Neural progenitor cell (in vitro differentiated cells): ENCODE results near the gene CBFB. TPM values are rescaled to one million over a fixed set of nuclear protein-coding genes. Genes with fewer than 3 reads are reported as not detected.

ENCODE experiments used
- DNase-seq: peaks from one replicate; pipeline ENCODE4 v3.0.0-alpha.2; 2016; ENCODE audit warnings: low spot score
- H2AFZ ChIP-seq: fragments of 200-600 bp; sonication (generic); replicated peaks from 2 replicates; pipeline ENCODE4 v1.6.1; 2016; ENCODE audit warnings: antibody characterized with exemption
- H3F3A ChIP-seq: fragments of 200-600 bp; sonication (generic); 2 replicates; pipeline ENCODE4 v1.6.1; 2016; ENCODE audit warnings: antibody characterized with exemption, low read depth
- H3K27ac ChIP-seq: fragments of 200-600 bp; sonication (generic); 2 replicates; pipeline ENCODE4 v1.5.1; 2016; ENCODE audit warnings: mild to moderate bottlenecking
- H3K27me3 ChIP-seq: fragments of 200-600 bp; sonication (generic); 2 replicates; pipeline ENCODE4 v1.6.1; 2016; ENCODE audit warnings: mild to moderate bottlenecking, moderate library complexity
- H3K36me3 ChIP-seq: fragments of 200-600 bp; sonication (generic); 2 replicates; pipeline ENCODE4 v1.5.1; 2016
- H3K4me1 ChIP-seq: fragments of 200-600 bp; sonication (generic); 2 replicates; pipeline ENCODE4 v1.6.1; 2016; ENCODE audit warnings: mixed run types
- H3K4me2 ChIP-seq: fragments of 200-600 bp; sonication (generic); 2 replicates; pipeline ENCODE4 v1.6.1; 2016
- H3K4me3 ChIP-seq: fragments of 200-600 bp; sonication (generic); 2 replicates; pipeline ENCODE4 v1.5.1; 2016
- H3K79me2 ChIP-seq: fragments of 200-600 bp; sonication (generic); 2 replicates; pipeline ENCODE4 v1.6.1; 2016; ENCODE audit warnings: low read depth
- H3K9ac ChIP-seq: fragments of 200-600 bp; sonication (generic); 2 replicates; pipeline ENCODE4 v1.6.1; 2016
- H3K9me3 ChIP-seq: fragments of 200-600 bp; sonication (generic); 2 replicates; pipeline ENCODE4 v1.5.1; 2016; ENCODE audit warnings: low read depth
- H4K20me1 ChIP-seq: fragments of 200-600 bp; sonication (generic); 2 replicates; pipeline ENCODE4 v1.6.1; 2016; ENCODE audit warnings: low read depth
- H3K27ac Mint-ChIP-seq: 3 replicates; pipeline ENCODE4 v1.8.0; 2021; ENCODE audit warnings: mixed read lengths
- H3K27me3 Mint-ChIP-seq: 2 replicates; pipeline ENCODE4 v1.8.0; 2022; ENCODE audit warnings: low read depth, mild to moderate bottlenecking, inconsistent platforms, moderate library complexity, mixed read lengths; ENCODE audit not compliant: insufficient read depth
- H3K36me3 Mint-ChIP-seq: 3 replicates; pipeline ENCODE4 v1.8.0; 2021; ENCODE audit warnings: mixed read lengths
- H3K4me1 Mint-ChIP-seq: 3 replicates; pipeline ENCODE4 v1.8.0; 2021; ENCODE audit warnings: mixed read lengths
- H3K4me3 Mint-ChIP-seq: 3 replicates; pipeline ENCODE4 v1.8.0; 2021; ENCODE audit warnings: mild to moderate bottlenecking, moderate library complexity, mixed read lengths
- H3K9me3 Mint-ChIP-seq: 3 replicates; pipeline ENCODE4 v1.8.0; 2020; ENCODE audit warnings: mixed read lengths
- EZH2 ChIP-seq: fragments of 200-600 bp; sonication (generic); IDR thresholded peaks from 2 replicates; pipeline ENCODE4 v1.6.1; 2017; ENCODE audit warnings: antibody characterized with exemption, mild to moderate bottlenecking, moderate library complexity
- EZH2phosphoT487 ChIP-seq: fragments of 200-600 bp; sonication (generic); IDR thresholded peaks from 2 replicates; pipeline ENCODE4 v1.6.1; 2017; ENCODE audit warnings: antibody characterized with exemption
- total RNA-seq: library from RNA; depleted of rRNA; stranded (reverse); fragments of >200 nt; gene quantifications from 2 replicates; pipeline ENCODE4 v1.2.3, GENCODE V29; 2015; ENCODE audit warnings: low replicate concordance
- TF ChIP-seq, protein P1 (sequence below): fragments of 200-600 bp; sonication (generic); IDR thresholded peaks from 2 replicates; pipeline ENCODE4 v1.5.1; 2017; ENCODE audit warnings: antibody characterized with exemption, mild to moderate bottlenecking

CBFB gene
- total RNA-seq, 1 donor from 2014 or later = 95.5 TPM

DNA sequence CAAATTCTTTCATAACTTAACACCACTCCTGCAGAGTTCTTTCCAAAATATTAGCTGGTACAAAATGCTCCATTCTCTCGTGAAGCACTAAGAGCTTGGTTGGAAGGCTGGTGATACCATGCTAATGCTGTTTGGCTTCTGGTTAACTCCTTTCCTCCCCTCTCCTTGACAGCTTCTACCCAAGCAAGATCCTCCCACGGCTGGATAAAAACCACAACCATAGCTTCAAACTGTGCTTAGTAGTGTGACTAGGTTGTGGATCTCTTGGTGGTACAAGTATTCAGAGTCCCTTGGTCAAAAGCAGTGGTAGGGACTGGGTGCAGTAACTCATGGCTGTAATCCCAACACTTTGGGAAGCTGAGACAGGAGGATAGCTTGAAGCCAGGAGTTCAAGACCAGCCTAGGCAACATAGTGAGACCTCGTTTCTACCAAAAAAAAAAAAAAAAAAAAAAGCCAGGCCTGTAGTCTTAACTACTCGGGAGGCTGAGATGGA lies 83.0 kb downstream of the CBFB start:
- peaks cover 9% of the 10 kb centered on the region for H3F3A ChIP-seq
- no peaks in the 10 kb centered on the region for H3K9me3 Mint-ChIP-seq
- no peaks in the 10 kb centered on the region for H3K36me3 ChIP-seq
- H4K20me1 ChIP-seq = peaks cover 15% of the 10 kb centered on the region
- no peak overlapping the region for H3K27ac ChIP-seq
- no peak overlapping the region for H3K4me2 ChIP-seq
- H3K4me1 Mint-ChIP-seq = peaks cover 14% of the 10 kb centered on the region
- no peak overlapping the region for H3K4me3 Mint-ChIP-seq
- H3K9me3 ChIP-seq = no peaks in the 10 kb centered on the region
- H2AFZ ChIP-seq = no peak overlapping the region
- DNase-seq = no peak
- peaks cover 8% of the 10 kb centered on the region for H3K27me3 Mint-ChIP-seq
- peaks cover 67% of the 10 kb centered on the region for H3K79me2 ChIP-seq
- H3K36me3 Mint-ChIP-seq = peaks cover 2% of the 10 kb centered on the region
- H3K27ac Mint-ChIP-seq = no peak overlapping the region
- TF ChIP-seq, protein P1, sequence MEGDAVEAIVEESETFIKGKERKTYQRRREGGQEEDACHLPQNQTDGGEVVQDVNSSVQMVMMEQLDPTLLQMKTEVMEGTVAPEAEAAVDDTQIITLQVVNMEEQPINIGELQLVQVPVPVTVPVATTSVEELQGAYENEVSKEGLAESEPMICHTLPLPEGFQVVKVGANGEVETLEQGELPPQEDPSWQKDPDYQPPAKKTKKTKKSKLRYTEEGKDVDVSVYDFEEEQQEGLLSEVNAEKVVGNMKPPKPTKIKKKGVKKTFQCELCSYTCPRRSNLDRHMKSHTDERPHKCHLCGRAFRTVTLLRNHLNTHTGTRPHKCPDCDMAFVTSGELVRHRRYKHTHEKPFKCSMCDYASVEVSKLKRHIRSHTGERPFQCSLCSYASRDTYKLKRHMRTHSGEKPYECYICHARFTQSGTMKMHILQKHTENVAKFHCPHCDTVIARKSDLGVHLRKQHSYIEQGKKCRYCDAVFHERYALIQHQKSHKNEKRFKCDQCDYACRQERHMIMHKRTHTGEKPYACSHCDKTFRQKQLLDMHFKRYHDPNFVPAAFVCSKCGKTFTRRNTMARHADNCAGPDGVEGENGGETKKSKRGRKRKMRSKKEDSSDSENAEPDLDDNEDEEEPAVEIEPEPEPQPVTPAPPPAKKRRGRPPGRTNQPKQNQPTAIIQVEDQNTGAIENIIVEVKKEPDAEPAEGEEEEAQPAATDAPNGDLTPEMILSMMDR = no peak
- TF ChIP-seq EZH2phosphoT487 (no peak), EZH2 (no peak)
- H3K9ac ChIP-seq = no peak overlapping the region
- H3K4me3 ChIP-seq = no peak overlapping the region
- H3K27me3 ChIP-seq = peaks cover 7% of the 10 kb centered on the region
- peaks cover 13% of the 10 kb centered on the region for H3K4me1 ChIP-seq

DNA sequence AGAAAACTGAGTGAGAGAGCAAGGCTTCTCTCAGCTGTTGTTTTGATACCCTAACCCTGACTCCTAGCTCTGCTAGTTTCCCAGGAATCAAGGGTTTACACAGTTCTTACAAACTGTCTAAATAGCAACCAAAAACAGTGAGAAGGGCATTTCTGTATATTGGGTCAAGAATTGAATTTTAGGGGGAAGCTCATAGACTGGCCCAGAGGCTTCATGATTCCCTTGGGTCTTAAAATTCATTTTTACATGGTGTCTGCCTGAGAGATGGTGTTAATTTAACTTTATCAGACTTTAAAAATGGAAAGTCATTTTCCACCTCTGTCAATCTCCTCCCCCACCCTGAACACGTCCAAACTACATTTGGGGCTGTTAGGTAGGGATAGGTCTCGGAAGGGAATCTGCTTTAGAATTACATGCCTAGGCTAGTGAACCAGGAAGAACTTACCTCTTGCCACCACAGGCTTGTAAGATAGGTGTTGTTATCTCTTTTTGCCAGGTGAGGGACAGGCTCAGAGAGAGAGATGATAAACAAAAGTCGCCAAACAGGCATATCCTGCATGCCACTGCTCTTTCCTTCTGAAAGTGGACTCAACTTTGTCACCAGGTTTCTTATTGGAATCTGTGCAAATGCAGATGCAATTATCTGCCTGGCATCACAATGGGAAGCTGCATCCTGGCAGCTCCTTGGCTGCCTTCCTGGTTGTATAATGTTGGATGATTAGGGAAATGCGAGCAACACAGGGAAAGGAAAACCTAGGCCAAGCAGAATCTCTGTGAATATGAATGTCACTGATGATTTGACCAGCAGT lies 83.8 kb downstream of the CBFB start:
- peaks cover 14% of the 10 kb centered on the region for H3K4me1 Mint-ChIP-seq
- peak overlapping the region; percentile 48 for H3K4me3 Mint-ChIP-seq
- Histone ChIP-seq H3K4me2 (no peak overlapping the region), H3F3A (peaks cover 9% of the 10 kb centered on the region), H4K20me1 (peaks cover 15% of the 10 kb centered on the region), H3K27me3 (peaks cover 7% of the 10 kb centered on the region), H2AFZ (no peak overlapping the region), H3K9ac (no peak overlapping the region), H3K79me2 (peaks cover 67% of the 10 kb centered on the region), H3K36me3 (no peaks in the 10 kb centered on the region), H3K4me1 (peaks cover 13% of the 10 kb centered on the region), H3K4me3 (no peak overlapping the region), H3K27ac (no peak overlapping the region), H3K9me3 (no peaks in the 10 kb centered on the region)
- H3K27ac Mint-ChIP-seq = no peak overlapping the region
- no peak for DNase-seq
- H3K9me3 Mint-ChIP-seq = no peaks in the 10 kb centered on the region
- TF ChIP-seq EZH2 (no peak), EZH2phosphoT487 (no peak)
- TF ChIP-seq, protein P1 = no peak
- H3K27me3 Mint-ChIP-seq = peaks cover 4% of the 10 kb centered on the region
- H3K36me3 Mint-ChIP-seq = peaks cover 2% of the 10 kb centered on the region

DNA sequence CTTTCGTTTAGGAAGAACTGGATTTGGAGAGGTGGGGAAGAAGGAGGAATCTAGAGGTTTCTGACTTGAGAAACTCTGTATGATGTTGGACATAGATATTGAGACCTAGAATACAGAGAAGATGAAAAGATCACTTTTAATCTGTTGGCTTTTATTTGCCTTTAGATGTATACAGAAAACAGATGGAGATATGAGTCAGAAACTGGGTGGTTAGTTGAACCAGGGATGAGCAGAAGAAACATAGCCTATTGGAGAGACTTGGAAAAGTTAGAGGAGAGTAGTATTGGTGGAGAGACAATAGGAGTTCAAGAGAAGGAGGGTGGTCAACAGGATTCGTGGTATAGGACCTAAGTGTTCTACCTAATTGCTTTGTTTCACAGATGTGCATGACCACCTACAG lies 85.8 kb downstream of the CBFB start:
- Mint-ChIP-seq H3K9me3 (no peaks in the 10 kb centered on the region), H3K4me1 (peaks cover 10% of the 10 kb centered on the region), H3K36me3 (peaks cover 2% of the 10 kb centered on the region), H3K27me3 (peaks cover 2% of the 10 kb centered on the region), H3K4me3 (no peak overlapping the region), H3K27ac (no peak overlapping the region)
- Histone ChIP-seq H2AFZ (no peak overlapping the region), H3K79me2 (peaks cover 67% of the 10 kb centered on the region), H3K9ac (no peak overlapping the region), H3K27me3 (no peaks in the 10 kb centered on the region), H3K36me3 (no peaks in the 10 kb centered on the region), H4K20me1 (peaks cover 15% of the 10 kb centered on the region), H3K27ac (no peak overlapping the region), H3K4me2 (no peak overlapping the region), H3K4me3 (no peak overlapping the region), H3K9me3 (no peaks in the 10 kb centered on the region), H3K4me1 (peaks cover 6% of the 10 kb centered on the region), H3F3A (no peaks in the 10 kb centered on the region)
- DNase-seq = no peak
- TF ChIP-seq EZH2 (no peak), EZH2phosphoT487 (no peak)
- TF ChIP-seq, protein P1 = no peak
